Adipocyte (in vitro differentiated cells): ENCODE results near the gene OR6C68.
"Not testable (repeated sequence)": the region's sequence is repeated elsewhere in the genome, so short reads cannot be mapped to it uniquely, and the experiment has no call there.

ENCODE experiments used
- DNase-seq: peaks from one replicate; pipeline ENCODE4 v3.0.0-alpha.2; 2015; ENCODE audit warnings: low read depth
- H3K27me3 ChIP-seq: replicated peaks from 2 replicates; pipeline ENCODE4 v1.7.0; 2013; ENCODE audit warnings: mild to moderate bottlenecking, low read length, moderate library complexity; ENCODE audit not compliant: control insufficient read depth, insufficient read depth
- H3K36me3 ChIP-seq: 2 replicates; pipeline ENCODE4 v1.7.0; 2013; ENCODE audit warnings: low read length, mild to moderate bottlenecking, moderate library complexity; ENCODE audit not compliant: control insufficient read depth, insufficient read depth, severe bottlenecking
- H3K4me1 ChIP-seq: 2 replicates; pipeline ENCODE4 v1.7.0; 2013; ENCODE audit warnings: mild to moderate bottlenecking, low read length, moderate library complexity; ENCODE audit not compliant: control insufficient read depth, insufficient read depth
- H3K4me3 ChIP-seq: 2 replicates; pipeline ENCODE4 v1.7.0; 2013; ENCODE audit warnings: mild to moderate bottlenecking, low read length, moderate library complexity
- H3K9ac ChIP-seq: 2 replicates; pipeline ENCODE4 v1.7.0; 2013; ENCODE audit warnings: mild to moderate bottlenecking, low read length, moderate library complexity
- H3K9me3 ChIP-seq: 2 replicates; pipeline ENCODE4 v1.7.0; 2013; ENCODE audit warnings: mild to moderate bottlenecking, low read length, moderate library complexity; ENCODE audit not compliant: control insufficient read depth

The OR6C68 gene

DNA sequence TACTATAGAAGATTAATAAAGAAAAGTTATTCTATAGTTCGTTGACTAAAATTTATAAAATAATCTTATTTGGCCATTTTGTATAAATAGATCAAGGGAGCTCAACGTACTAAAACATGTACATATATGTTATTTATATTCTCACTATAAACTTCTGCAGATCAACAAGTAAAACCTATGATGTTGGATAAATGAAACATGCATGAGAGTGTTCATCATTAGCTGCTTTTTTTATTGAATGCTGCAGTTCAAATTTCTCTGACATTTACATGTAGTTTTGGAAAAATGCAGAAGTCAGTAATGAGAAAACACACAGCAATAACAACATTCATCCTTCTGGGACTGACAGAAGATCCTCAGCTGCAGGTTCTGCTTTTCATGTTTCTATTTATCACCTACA lies at the start of gene OR6C68:
OR6C68 (plus strand) TSS at position 301 of the 400 bp plus-strand sequence; CDS start at position 301, 0 bp downstream.
- no peak within 1 kb of the TSS for H3K9ac ChIP-seq
- no peak for DNase-seq
- H3K36me3 ChIP-seq, result no peaks in the 10 kb centered on the region
- H3K9me3 ChIP-seq, result no peaks in the 10 kb centered on the region
- H3K27me3 ChIP-seq, result no peaks in the 10 kb centered on the region
- no peak within 1 kb of the TSS for H3K4me3 ChIP-seq
- no peaks in the 10 kb centered on the region for H3K4me1 ChIP-seq

DNA sequence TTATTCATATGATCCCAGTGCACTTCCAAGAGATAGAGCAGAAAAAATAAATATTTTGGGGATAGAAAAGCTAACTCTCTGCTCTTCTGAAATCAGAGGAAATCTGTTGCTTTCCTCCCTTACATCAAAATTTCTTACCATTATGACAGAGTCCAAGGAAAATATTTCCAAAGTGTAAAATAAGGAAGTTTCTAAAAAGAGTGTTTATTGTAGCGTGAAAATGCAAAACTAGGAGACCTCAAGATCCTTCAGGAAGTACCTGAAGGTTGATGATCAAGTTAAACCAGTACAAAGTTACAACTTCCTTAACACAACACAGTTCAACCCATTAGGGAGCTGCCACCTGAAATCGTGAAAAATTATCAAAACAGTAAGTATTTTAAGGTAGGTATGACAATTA lies 48.4 kb upstream of the OR6C68 start, which contains the start of gene OR6C2:
OR6C2 (plus strand) TSS at position 301 of the 400 bp plus-strand sequence. CDS start 8,138 bp downstream, outside the sequence.
- Histone ChIP-seq H3K27me3 (no peaks in the 10 kb centered on the region), H3K36me3 (no peaks in the 10 kb centered on the region), H3K9ac (no peak within 1 kb of the TSS), H3K4me1 (no peaks in the 10 kb centered on the region), H3K9me3 (peaks cover 3% of the 10 kb centered on the region), H3K4me3 (no peak within 1 kb of the TSS)
- no peak for DNase-seq

DNA sequence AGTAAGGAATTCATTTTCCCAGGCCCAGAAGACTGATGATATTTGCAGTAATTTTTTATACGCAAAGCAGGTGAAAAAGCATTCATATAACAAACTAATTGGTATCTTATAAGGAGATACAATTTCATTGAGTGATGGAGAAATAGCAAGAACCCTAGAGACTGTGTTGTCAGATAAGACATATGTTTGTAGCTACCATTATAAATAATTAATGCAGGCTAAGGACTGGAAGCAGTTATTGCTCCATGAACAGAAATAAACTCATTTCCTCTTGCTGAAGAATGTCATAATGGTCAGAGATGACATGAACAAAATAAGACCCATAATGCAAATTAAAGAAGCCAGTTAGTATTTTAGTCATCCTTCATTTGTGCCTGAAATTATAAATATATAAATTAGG lies 46.8 kb upstream of the OR6C68 start:
- Histone ChIP-seq H3K9ac (no peak overlapping the region), H3K4me1 (no peaks in the 10 kb centered on the region), H3K36me3 (no peaks in the 10 kb centered on the region), H3K27me3 (no peaks in the 10 kb centered on the region), H3K9me3 (peaks cover 3% of the 10 kb centered on the region), H3K4me3 (no peak overlapping the region)
- DNase-seq, result no peak

DNA sequence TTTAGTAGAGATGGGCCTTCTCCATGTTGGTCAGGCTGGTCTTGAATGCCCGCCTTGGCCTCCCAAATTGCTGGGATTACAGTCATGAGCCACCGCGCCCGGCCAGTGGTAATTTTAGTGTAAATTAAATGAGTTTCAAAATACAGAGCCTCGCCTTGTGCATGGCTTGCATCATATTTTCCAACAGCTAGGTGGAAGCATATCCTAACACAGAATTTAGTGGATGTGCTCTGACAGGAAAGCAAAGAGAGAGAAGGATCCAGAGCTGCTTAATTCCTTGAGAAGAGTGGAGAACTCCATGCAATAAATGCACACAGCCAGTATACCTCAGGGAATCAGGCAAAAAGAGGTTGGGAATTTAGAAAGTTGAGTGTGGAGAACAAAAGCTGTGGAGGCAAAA lies 45.9 kb upstream of the OR6C68 start:
- no peaks in the 10 kb centered on the region for H3K27me3 ChIP-seq
- no peaks in the 10 kb centered on the region for H3K36me3 ChIP-seq
- no peaks in the 10 kb centered on the region for H3K9me3 ChIP-seq
- DNase-seq, result no peak
- H3K4me1 ChIP-seq, result no peaks in the 10 kb centered on the region
- H3K4me3 ChIP-seq, result no peak overlapping the region
- H3K9ac ChIP-seq, result no peak overlapping the region

DNA sequence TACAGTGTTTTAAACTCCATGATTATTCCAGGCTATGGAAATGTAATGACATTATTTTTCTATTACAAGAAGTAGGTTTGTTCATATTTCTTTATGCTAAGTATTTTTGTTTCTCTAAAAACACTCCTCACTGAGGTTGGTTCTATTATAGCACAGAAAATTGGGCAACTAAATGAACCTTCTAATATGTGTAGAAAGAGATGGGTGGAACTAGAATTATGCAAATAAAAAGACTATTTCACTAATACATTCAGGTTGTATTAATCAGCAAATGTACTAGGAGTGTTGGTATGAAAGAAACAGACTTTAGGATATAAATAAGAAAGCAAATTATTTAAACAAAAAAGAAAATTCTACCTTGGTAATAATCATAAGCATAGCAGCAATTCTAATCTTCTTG lies 43.4 kb upstream of the OR6C68 start:
- Histone ChIP-seq H3K4me3 (no peak overlapping the region), H3K4me1 (no peaks in the 10 kb centered on the region), H3K27me3 (no peaks in the 10 kb centered on the region), H3K9me3 (no peaks in the 10 kb centered on the region), H3K9ac (no peak overlapping the region), H3K36me3 (no peaks in the 10 kb centered on the region)
- no peak for DNase-seq

DNA sequence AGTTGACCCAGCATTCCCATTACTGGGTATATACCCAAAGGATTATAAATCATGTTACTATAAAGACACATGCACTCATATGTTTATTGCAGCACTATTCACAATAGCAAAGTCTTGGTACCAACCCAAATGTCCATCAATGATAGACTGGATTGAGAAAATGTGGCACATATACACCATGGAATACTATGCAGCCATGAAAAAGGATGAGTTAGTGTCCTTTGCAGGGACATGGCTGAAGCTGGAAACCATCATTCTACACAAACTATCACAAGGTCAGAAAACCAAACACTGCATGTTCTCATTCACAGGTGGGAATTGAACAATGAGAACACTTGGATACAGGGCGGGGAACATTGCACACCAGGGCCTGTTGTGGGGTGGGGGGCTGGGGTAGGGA lies 27.3 kb upstream of the OR6C68 start:
- H3K9me3 ChIP-seq, H3K4me1 ChIP-seq, H3K4me3 ChIP-seq, H3K9ac ChIP-seq, DNase-seq, H3K36me3 ChIP-seq, H3K27me3 ChIP-seq: not testable (repeated sequence)

DNA sequence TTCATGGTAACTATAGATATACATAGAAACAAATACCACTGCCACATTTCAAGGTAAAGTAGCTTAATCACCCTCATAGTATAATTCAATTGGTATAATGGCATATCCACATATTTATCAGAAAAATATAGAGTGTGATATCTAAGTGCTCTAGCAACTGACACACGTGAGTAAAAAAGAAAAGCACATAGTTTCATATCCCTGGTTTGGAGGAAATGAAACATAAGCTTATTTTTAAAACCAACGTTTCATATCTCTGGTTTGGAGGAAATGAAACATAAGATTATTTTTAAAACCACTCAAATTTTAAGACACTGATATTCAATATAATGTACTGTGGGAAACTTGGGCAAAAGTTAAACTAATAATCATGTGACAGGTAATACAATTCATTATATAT lies 24.3 kb upstream of the OR6C68 start:
- no peaks in the 10 kb centered on the region for H3K27me3 ChIP-seq
- no peaks in the 10 kb centered on the region for H3K36me3 ChIP-seq
- H3K9ac ChIP-seq, result no peak overlapping the region
- H3K9me3 ChIP-seq, result no peaks in the 10 kb centered on the region
- no peak overlapping the region for H3K4me3 ChIP-seq
- no peaks in the 10 kb centered on the region for H3K4me1 ChIP-seq
- DNase-seq, result no peak

DNA sequence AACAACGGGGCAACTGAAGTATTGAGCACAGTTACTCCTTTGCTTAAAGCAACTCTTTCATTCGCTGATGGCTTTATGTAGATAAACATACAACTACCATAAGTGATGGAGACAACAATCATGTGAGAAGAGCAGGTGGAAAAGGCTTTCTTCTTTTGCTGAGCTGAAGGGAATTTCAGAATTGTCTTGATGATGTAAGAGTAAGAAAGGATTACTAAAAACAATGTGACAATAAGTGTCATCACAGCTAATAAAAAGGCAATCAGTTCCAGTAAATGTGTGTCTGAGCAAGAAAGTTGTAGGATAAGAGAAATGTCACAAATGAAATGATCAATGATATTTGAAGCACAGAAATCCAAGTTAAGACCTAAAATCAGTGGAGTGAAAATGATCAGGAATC lies 22.9 kb upstream of the OR6C68 start:
- Histone ChIP-seq H3K36me3 (no peaks in the 10 kb centered on the region), H3K4me1 (no peaks in the 10 kb centered on the region), H3K9ac (no peak overlapping the region), H3K9me3 (no peaks in the 10 kb centered on the region), H3K27me3 (no peaks in the 10 kb centered on the region), H3K4me3 (no peak overlapping the region)
- no peak for DNase-seq

DNA sequence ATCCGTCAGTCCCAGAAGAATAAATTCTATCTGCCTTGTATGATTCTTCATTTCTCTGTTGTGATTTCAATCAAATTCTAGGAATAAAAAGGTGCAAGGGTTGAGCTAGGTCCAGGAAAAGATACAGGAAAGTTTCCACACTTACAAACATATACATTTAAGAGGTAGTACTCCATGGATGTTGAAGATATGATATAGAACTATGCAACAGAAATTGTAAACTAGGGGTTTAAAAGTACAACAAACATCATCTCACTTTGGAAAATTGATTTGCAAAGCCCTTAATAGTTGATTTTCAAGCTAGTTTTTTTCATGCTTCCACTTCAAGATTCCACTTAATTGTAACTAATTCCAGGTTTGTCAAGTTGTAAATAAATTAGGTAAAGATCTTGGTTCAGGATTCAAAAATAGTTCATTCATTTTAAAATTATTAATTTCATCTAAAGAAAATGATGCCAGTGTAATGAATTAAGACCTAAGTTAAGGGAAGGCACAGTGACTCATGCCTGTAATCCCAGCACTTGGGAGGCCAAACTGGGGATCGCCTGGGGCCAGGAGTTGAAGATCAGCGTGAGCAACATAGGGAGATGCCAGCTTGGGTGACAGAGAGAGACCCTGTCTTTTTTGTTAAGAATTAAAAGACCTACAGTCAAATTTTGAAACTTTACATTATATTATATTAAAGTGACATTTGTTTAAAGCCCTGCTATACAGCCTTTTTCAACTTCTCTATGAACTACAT lies 21.9 kb upstream of the OR6C68 start, which contains the start of gene OR6C70:
OR6C70 (minus strand) TSS at position 51 of the 742 bp plus-strand sequence; CDS start at position 51, 0 bp downstream.
- Histone ChIP-seq H3K27me3 (no peaks in the 10 kb centered on the region), H3K4me1 (no peaks in the 10 kb centered on the region), H3K9me3 (no peaks in the 10 kb centered on the region), H3K4me3 (no peak within 1 kb of the TSS), H3K36me3 (no peaks in the 10 kb centered on the region), H3K9ac (no peak within 1 kb of the TSS)
- no peak for DNase-seq

DNA sequence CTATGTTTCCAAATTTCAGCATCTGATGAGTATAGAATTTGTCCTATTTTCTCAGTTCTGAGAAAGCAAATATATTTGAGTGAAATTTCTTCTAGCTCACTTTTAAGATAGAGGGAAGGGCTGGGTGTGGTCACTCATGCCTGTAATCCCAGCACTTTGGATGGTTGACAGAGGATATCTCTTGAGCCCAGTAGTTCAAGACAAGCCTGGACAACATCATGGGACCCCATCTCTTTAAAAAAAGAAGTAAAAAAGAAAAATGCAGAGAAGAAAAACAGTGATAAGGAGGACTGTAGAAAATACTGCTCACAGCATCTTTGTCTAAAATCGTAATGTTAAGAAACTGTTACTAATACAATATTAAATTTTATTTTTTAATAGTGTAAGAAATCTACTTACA lies 19.9 kb upstream of the OR6C68 start:
- no peak overlapping the region for H3K4me3 ChIP-seq
- no peaks in the 10 kb centered on the region for H3K27me3 ChIP-seq
- no peak for DNase-seq
- no peaks in the 10 kb centered on the region for H3K4me1 ChIP-seq
- H3K9me3 ChIP-seq, result no peaks in the 10 kb centered on the region
- no peak overlapping the region for H3K9ac ChIP-seq
- H3K36me3 ChIP-seq, result no peaks in the 10 kb centered on the region

DNA sequence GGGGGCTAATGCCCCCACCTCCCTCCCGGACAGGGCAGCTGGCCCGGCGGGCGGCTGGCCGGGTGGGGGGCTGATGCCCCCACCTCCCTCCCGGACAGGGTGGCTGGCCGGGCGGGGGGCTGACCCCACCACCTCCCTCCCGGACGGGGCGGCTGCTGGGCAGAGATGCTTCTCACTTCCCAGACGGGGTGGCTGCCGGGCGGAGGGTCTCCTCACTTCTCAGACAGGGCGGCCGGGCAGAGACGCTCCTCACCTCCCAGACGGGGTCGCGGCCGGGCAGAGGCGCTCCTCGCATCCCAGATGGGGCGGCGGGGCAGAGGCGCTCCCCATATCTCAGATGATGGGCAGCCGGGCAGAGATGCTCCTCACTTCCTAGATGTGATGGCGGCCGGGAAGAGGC lies 13.0 kb upstream of the OR6C68 start:
- H3K9ac ChIP-seq, H3K4me1 ChIP-seq, H3K36me3 ChIP-seq, DNase-seq, H3K27me3 ChIP-seq, H3K9me3 ChIP-seq, H3K4me3 ChIP-seq: not testable (repeated sequence)

DNA sequence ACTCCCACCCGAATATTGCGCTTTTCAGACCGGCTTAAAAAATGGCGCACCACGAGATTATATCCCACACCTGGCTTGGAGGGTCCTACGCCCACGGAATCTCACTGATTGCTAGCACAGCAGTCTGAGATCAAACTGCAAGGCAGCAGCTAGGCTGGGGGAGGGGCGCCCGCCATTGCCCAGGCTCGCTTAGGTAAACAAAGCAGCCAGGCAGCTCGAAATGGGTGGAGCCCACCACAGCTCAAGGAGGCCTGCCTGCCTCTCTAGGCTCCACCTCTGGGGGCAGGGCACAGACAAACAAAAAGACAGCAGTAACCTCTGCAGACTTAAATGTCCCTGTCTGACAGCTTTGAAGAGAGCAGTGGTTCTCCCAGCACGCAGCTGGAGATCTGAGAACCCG lies 7.9 kb upstream of the OR6C68 start:
- DNase-seq, H3K9ac ChIP-seq, H3K36me3 ChIP-seq: not testable (repeated sequence)

More for the DNA sequence above, 7.9 kb upstream of the OR6C68 start:
- H3K9me3 ChIP-seq, H3K4me1 ChIP-seq, H3K4me3 ChIP-seq, H3K27me3 ChIP-seq: not testable (repeated sequence)
